IPS-15b (cell line): ENCODE data around the gene TOX3.

Experiments
- H3K27me3 ChIP-seq: one replicate; pipeline ENCODE4 v1.6.1; 2013; ENCODE audit warnings: low read length; ENCODE audit not compliant: control insufficient read depth, insufficient read depth
- H3K36me3 ChIP-seq: one replicate; pipeline ENCODE4 v1.6.1; 2013; ENCODE audit warnings: low read length; ENCODE audit not compliant: control insufficient read depth, insufficient read depth
- H3K4me1 ChIP-seq: one replicate; pipeline ENCODE4 v1.6.1; 2013; ENCODE audit warnings: mild to moderate bottlenecking, low read length; ENCODE audit not compliant: control insufficient read depth, insufficient read depth
- H3K4me3 ChIP-seq: one replicate; pipeline ENCODE4 v1.5.1; 2013; ENCODE audit warnings: low read depth, low read length
- H3K9ac ChIP-seq: one replicate; pipeline ENCODE4 v1.6.1; 2013; ENCODE audit warnings: low read depth, mild to moderate bottlenecking, low read length
- H3K9me3 ChIP-seq: one replicate; pipeline ENCODE4 v1.6.1; 2013; ENCODE audit warnings: mild to moderate bottlenecking, low read length; ENCODE audit not compliant: control insufficient read depth, insufficient read depth

The TOX3 gene

GRCh38 chr16:52404546-52404945 is 142.4 kb downstream of the TOX3 start:
- Histone ChIP-seq H3K4me1 (no peaks in the 10 kb centered on the region), H3K9ac (no peak overlapping the region)

GRCh38 chr16:52399116-52399515 is 147.8 kb downstream of the TOX3 start:
- Histone ChIP-seq H3K4me1 (no peaks in the 10 kb centered on the region), H3K36me3 (no peaks in the 10 kb centered on the region), H3K27me3 (no peaks in the 10 kb centered on the region), H3K9ac (no peak overlapping the region), H3K9me3 (no peaks in the 10 kb centered on the region), H3K4me3 (no peak overlapping the region)

More at GRCh38 chr16:52404546-52404945, 142.4 kb downstream of the TOX3 start:
- H3K27me3 ChIP-seq = no peaks in the 10 kb centered on the region
- no peak overlapping the region for H3K4me3 ChIP-seq
- no peaks in the 10 kb centered on the region for H3K36me3 ChIP-seq
- H3K9me3 ChIP-seq = no peaks in the 10 kb centered on the region

GRCh38 chr16:52398491-52398960 is 148.4 kb downstream of the TOX3 start:
- no peaks in the 10 kb centered on the region for H3K4me1 ChIP-seq
- no peaks in the 10 kb centered on the region for H3K9me3 ChIP-seq
- H3K27me3 ChIP-seq = no peaks in the 10 kb centered on the region
- no peaks in the 10 kb centered on the region for H3K36me3 ChIP-seq
- H3K4me3 ChIP-seq = no peak overlapping the region
- no peak overlapping the region for H3K9ac ChIP-seq

- H3K4me3 ChIP-seq = no peak overlapping the region
- no peak overlapping the region for H3K9ac ChIP-seq
- H3K4me1 ChIP-seq = no peaks in the 10 kb centered on the region
- no peaks in the 10 kb centered on the region for H3K27me3 ChIP-seq
- no peaks in the 10 kb centered on the region for H3K36me3 ChIP-seq
- no peaks in the 10 kb centered on the region for H3K9me3 ChIP-seq
Observed at GRCh38 chr16:52398021-52398420, 148.9 kb downstream of the TOX3 start.

- no peak overlapping the region for H3K4me3 ChIP-seq
- no peaks in the 10 kb centered on the region for H3K27me3 ChIP-seq
- no peak overlapping the region for H3K9ac ChIP-seq
- no peaks in the 10 kb centered on the region for H3K9me3 ChIP-seq
- no peaks in the 10 kb centered on the region for H3K36me3 ChIP-seq
- no peaks in the 10 kb centered on the region for H3K4me1 ChIP-seq
Observed at GRCh38 chr16:52393448-52393847, 153.5 kb downstream of the TOX3 start.

GRCh38 chr16:52389045-52389444 is 157.9 kb downstream of the TOX3 start:
- Histone ChIP-seq H3K4me3 (no peak overlapping the region), H3K36me3 (no peaks in the 10 kb centered on the region), H3K9ac (no peak overlapping the region), H3K4me1 (no peaks in the 10 kb centered on the region), H3K9me3 (no peaks in the 10 kb centered on the region), H3K27me3 (no peaks in the 10 kb centered on the region)
